Measurements from ENCODE around the gene CERKL.

CERKL gene

GRCh38 chr2:181677912-181678586 is 21.1 kb upstream of the CERKL start:
- DNase-seq: peak; percentile 50

- DNase-seq: no peak
Observed at GRCh38 chr2:181675254-181675653, 18.3 kb upstream of the CERKL start.

GRCh38 chr2:181674461-181674860 is 17.6 kb upstream of the CERKL start:
- DNase-seq: no peak

GRCh38 chr2:181673173-181673572 is 16.3 kb upstream of the CERKL start:
- DNase-seq: no peak

GRCh38 chr2:181672255-181673008 is 15.5 kb upstream of the CERKL start:
- DNase-seq: no peak

GRCh38 chr2:181670632-181671031 is 13.7 kb upstream of the CERKL start:
- no peak for DNase-seq

- DNase-seq: no peak
Observed at GRCh38 chr2:181667234-181667633, 10.3 kb upstream of the CERKL start.

GRCh38 chr2:181662287-181662686 is 5.4 kb upstream of the CERKL start:
- no peak for DNase-seq

GRCh38 chr2:181660181-181660580 is 3.3 kb upstream of the CERKL start:
- no peak for DNase-seq

GRCh38 chr2:181658444-181658843 is 1.5 kb upstream of the CERKL start:
- DNase-seq: no peak

- DNase-seq: no peak
Observed at GRCh38 chr2:181657379-181657778, 474 bp upstream of the CERKL start.

- no peak for DNase-seq
Observed at GRCh38 chr2:181655519-181655918, 1.4 kb downstream of the CERKL start.

GRCh38 chr2:181649436-181649979 is 7.4 kb downstream of the CERKL start:
- no peak for DNase-seq

GRCh38 chr2:181648478-181649155 is 8.3 kb downstream of the CERKL start:
- no peak for DNase-seq

- DNase-seq: no peak
Observed at GRCh38 chr2:181646415-181646987, 10.4 kb downstream of the CERKL start.

- DNase-seq: no peak
Observed at GRCh38 chr2:181643151-181643550, 13.8 kb downstream of the CERKL start.

GRCh38 chr2:181642086-181642485 is 14.8 kb downstream of the CERKL start:
- no peak for DNase-seq

- DNase-seq: no peak
Observed at GRCh38 chr2:181639686-181640085, 17.2 kb downstream of the CERKL start.

GRCh38 chr2:181632733-181633401 is 24.0 kb downstream of the CERKL start:
- DNase-seq: no peak

- DNase-seq: no peak
Observed at GRCh38 chr2:181628590-181629585, 28.0 kb downstream of the CERKL start.

- DNase-seq: no peak
Observed at GRCh38 chr2:181627545-181627944, 29.4 kb downstream of the CERKL start.

All from stimulated activated CD4-positive, alpha-beta T cell treated with anti-CD3 and anti-CD28 coated beads, Interleukin-4, amount 100 ng/mL, for 1 hour (primary cell).